ENCODE measurements around the gene FAAH. TPM values are rescaled to one million over a fixed set of nuclear protein-coding genes. Genes with fewer than 3 reads are reported as not detected.
A peak's percentile ranks its signal among the peaks of the same experiment; 100 is the strongest.

Gene FAAH
- total and polyA plus RNA-seq, 2 of the 13 experiments (the other 11 are each of a cell fraction or from before 2014, with no cell fraction given): 5.4 to 11.0 TPM

GRCh38 chr1:46446646-46447498 lies 52.8 kb downstream of the FAAH start:
- POLR2A ChIA-PET: interaction anchor here (1.1 kb wide), 1 partner anchor 88 kb away, joined by 3 read pairs; a partner anchor contains a TSS
- CTCF ChIA-PET (ENCODE audit: low intra/inter-chr PET ratio, low total read pairs): interaction anchor here (1.0 to 4.1 kb wide), 3 partner anchors 81 to 101 kb away, joined by 3 to 37 read pairs (median 12); a partner anchor contains a TSS
- ATAC-seq (peak; percentile 76), DNase-seq (ENCODE audit: low spot score) (peak; percentile 53), FAIRE-seq (peak; percentile 81)
- no TSS peak for BruUV-seq (replicated peaks)
- Histone ChIP-seq H3K79me2 (ENCODE audit: insufficient read depth, low read length) (no peaks in the 10 kb centered on the region), H3K4me2 (ENCODE audit: low read depth, low read length) (no peak overlapping the region), H3K27ac (ENCODE audit: extremely low read length, insufficient read depth, low read length) (no peak overlapping the region), H3K36me3 (replicated peaks in 1 of 2; ENCODE audit: control insufficient read depth in 1 of 2, insufficient read depth in 2 of 2, low read length in 2 of 2) (no peaks in the 10 kb centered on the region), H3K9ac (ENCODE audit: insufficient read depth, low read depth, low read length) (no peak overlapping the region), H3K4me1 (ENCODE audit: insufficient read depth, low read length) (peaks cover 9% of the 10 kb centered on the region; the same call in 1 of the 2 replicates), H3K9me3 (ENCODE audit: low read length) (no peaks in the 10 kb centered on the region), H3K4me3 (replicated peaks in 1 of 3; ENCODE audit: insufficient read depth in 1 of 3, low read depth in 2 of 3, low read length in 3 of 3) (no peak overlapping the region), H4K20me1 (ENCODE audit: insufficient read depth, low read length) (0 out of 2 replicates have a peak, but pooled peaks cover 2% of the 10 kb centered on the region), H2AFZ (ENCODE audit: low read length) (no peak overlapping the region), H3K27me3 (ENCODE audit: control insufficient read depth in 1 of 2, insufficient read depth in 2 of 2, low read length in 2 of 2) (peaks cover 10 to 68% of the 10 kb centered on the region in 2 experiments)
- WGBS (ENCODE audit: low lambda C conversion rate): 20% methylated on average over 9 of the region's 15 CpGs
- intact Hi-C loops (cut with micrococcal nuclease; ENCODE audit: unreplicated experiment): loop anchor here (1.0 kb wide), 1 partner anchor 81 kb away; no protein-coding TSS in a partner anchor
- in situ Hi-C loops (cut with HindIII; ENCODE audit: extremely low pct_ligation_motif_present, low pct_unique_long_range_greater_than_20kb): loop anchor here (5.0 kb wide), 1 partner anchor 80 kb away; no protein-coding TSS in a partner anchor
- peak; percentile 69 for TF ChIP-seq SMC3 (IDR thresholded peaks at IDR 0.05; ENCODE audit: low read length)
- no peak for TF ChIP-seq DPF2 (CRISPR knock-in tag; IDR thresholded peaks at IDR 0.05; ENCODE audit: borderline replicate concordance, low read depth)
- no peak for TF ChIP-seq HMG20A (CRISPR knock-in tag; IDR thresholded peaks at IDR 0.05; ENCODE audit: borderline replicate concordance)
- no peak for TF ChIP-seq PLSCR1 (CRISPR knock-in tag; IDR thresholded peaks at IDR 0.05; ENCODE audit: borderline replicate concordance)
- TF ChIP-seq XRCC5 (optimal IDR thresholded peaks at IDR 0.05; ENCODE audit: low read length): peak; percentile 67
- no peak for TF ChIP-seq HBP1 (CRISPR knock-in tag; IDR thresholded peaks at IDR 0.05; ENCODE audit: low read depth)
- no peak for TF ChIP-seq GTF2F1 (IDR thresholded peaks at IDR 0.05; ENCODE audit: low read length)
- peak; percentile 41; the same call in 1 of the 2 replicates for TF ChIP-seq EZH2 (conservative IDR thresholded peaks at IDR 0.05; ENCODE audit: low read depth, low read length)
- no peak for TF ChIP-seq E2F5 (CRISPR knock-in tag; conservative IDR thresholded peaks at IDR 0.05)
- TF ChIP-seq HDAC2 (CRISPR knock-in tag; IDR thresholded peaks at IDR 0.05): no peak
- TF ChIP-seq ZNF335 (CRISPR knock-in tag; IDR thresholded peaks at IDR 0.05): no peak
- TF ChIP-seq STAG1 (CRISPR knock-in tag; IDR thresholded peaks at IDR 0.05): peak; percentile 83
- TF ChIP-seq PAX8 (CRISPR knock-in tag; IDR thresholded peaks at IDR 0.05; ENCODE audit: borderline replicate concordance): no peak
- no peak for TF ChIP-seq FOXO4 (CRISPR knock-in tag; conservative IDR thresholded peaks at IDR 0.05)
- TF ChIP-seq ARID5B (CRISPR knock-in tag; IDR thresholded peaks at IDR 0.05): no peak
